HG02970 (cell line): ENCODE data around the gene TAF4.

Experiments
- ATAC-seq: cut with Tn5 transposase; IDR thresholded peaks from one replicate; pipeline ENCODE4 v1.9.1; 2021; ENCODE audit warnings: mild to moderate bottlenecking, moderate library complexity, moderate number of reproducible peaks; ENCODE audit not compliant: unreplicated experiment, low FRiP score

The TAF4 gene

DNA sequence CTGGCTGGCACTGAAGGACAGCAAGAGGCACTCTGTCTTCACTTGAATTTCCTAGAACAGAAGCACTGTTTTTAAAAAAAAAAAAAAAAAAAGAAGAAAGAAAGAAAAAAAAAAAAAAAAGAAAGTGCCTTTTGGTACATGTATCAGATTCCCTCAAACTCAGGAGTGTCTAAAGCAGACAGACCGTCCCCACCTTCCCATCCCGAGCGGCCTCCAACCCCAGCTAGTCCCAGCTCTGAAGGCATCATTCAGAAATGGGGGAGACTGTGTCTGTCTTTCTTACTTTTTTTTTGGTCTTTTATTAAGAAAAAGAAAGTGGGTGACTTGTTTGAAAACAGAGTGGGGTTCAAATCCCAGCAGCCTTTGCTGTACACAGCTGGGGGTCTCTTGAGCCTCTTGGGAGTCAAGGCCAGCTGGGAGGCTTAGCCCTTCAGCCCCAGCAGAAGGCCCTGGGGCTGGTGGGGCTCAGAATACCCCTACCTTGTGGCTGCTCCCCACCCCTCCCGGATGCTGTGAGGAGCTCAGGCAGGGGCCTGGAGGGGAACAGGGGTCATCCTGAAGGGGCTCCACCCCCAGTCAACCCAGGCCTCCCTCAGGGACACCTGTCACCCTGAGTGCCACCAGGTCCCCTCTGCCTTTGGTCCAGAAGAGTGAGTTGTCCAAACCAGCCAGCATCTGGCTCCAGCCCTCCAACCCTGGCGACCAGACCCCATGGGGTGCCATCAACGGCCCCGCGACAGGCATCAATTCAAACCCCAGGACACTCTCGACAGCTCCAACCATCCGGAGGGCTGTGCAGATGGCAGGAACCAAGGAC lies 128.3 kb downstream of the TAF4 start:
- ATAC-seq = no peak

DNA sequence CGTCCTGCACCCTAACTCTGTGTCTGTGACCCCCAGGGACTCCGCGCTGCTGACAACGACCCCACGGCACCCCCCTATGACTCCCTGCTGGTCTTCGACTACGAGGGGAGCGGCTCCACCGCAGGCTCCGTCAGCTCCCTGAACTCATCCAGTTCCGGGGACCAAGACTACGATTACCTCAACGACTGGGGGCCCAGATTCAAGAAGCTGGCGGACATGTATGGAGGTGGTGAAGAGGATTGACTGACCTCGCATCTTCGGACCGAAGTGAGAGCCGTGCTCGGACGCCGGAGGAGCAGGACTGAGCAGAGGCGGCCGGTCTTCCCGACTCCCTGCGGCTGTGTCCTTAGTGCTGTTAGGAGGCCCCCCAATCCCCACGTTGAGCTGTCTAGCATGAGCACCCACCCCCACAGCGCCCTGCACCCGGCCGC lies 129.0 kb downstream of the TAF4 start:
- no peak for ATAC-seq

DNA sequence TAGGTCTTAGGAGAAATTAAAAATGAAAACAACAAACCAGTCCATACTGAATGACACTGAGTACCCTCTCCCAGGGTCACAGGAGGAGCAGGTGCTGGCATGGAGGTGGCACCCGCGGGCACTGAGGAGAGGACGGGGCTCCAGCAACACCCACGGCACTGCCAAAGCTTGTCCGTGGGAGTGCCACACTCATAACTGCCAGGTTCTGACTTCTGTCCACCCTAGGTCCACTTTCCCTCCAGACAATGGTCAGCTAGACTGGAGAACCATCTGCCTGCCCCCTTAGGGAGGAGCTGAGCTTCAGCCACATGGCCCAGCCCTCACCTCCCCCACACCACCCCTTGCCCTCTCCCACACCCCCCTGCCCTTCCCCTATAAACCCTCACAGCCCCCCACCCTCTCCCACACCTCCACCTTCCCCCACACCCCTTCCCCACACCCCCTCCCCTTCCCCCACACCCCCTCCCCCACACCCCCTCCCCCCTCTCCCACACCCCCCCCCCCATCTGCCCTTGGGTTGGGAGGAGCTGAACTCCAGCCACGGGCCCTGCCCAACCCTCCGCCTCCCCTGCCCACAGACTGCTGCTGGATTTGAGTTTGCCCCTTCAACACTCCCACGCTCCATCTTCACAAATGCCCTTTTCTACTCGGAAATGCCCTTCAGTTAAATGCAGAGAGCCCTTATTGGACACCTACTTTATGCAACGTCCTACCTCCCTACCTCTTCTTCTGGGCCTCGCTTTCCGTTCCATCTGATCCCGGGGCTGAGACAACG lies 129.6 kb downstream of the TAF4 start:
- ATAC-seq = no peak

DNA sequence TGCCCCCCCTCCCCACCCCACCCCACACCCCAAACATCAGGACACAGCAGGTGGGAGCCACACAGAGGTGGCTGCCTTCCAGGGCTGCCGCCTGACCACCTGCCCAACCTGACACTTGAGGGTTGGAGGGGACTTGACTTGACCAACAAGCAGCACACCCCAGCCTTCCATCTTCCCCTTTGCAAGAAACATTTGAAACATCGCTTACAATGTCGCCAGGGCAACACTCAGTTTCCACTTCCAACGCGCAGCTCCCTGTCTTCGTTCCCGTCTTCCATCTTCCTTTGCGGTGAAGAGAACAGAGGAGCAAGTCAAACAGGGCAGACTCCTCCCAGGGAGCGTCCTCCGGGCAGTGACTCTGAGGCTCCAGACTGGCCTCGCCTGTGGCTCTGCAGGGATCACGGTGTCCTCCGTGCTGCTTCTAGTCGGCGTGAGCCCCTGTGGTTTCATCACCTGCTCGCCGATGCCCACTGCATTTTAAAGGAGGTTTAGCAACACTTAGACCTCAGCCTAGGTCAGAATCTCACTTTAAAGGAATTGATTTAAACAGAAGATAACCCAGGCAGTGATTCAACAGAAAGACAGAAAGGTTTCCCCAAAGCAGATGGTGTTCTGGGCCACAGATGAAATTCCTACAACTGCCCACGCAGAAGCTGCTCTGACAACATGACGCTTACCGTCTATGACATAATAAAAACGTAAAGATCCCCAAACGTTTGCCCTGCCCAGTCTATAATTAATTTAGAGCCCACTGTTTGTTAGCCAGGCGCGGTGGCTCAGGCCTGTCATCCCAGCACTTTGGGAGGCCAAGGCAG lies 130.8 kb downstream of the TAF4 start:
- no peak for ATAC-seq

DNA sequence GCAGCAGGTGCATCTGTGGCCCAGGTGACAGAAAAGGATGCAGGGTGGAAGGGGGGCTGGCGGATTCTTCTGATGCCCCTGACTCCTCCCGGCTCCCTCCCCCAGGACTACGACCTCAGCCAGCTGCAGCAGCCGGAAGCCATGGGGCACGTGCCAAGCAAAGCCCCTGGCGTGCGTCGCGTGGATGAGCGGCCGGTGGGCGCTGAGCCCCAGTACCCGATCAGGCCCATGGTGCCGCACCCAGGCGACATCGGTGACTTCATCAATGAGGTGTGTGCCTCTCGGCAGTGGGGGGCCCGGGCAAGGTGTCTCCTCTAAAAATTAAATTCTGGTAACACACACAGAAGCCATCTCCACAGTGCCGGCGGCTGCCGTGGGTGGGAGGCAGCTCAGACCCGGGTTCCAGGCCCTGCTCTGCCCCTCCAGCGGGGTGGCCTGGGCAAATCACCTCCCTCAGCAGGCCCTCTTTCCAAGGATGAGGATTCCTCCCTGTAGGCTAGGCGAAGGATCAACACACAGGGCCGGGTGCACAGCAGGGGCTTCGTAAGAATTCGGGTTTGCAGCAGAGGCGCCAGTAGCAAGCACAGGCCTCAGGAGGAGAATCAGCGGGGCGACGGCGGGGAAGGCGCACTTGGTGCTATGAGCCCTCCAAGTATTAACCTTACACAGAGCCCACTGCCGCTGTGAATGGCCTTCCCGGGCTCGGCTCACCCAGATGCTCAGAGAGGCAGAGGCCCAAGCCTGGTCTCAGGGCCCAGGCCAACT lies 131.5 kb downstream of the TAF4 start:
- no peak for ATAC-seq

DNA sequence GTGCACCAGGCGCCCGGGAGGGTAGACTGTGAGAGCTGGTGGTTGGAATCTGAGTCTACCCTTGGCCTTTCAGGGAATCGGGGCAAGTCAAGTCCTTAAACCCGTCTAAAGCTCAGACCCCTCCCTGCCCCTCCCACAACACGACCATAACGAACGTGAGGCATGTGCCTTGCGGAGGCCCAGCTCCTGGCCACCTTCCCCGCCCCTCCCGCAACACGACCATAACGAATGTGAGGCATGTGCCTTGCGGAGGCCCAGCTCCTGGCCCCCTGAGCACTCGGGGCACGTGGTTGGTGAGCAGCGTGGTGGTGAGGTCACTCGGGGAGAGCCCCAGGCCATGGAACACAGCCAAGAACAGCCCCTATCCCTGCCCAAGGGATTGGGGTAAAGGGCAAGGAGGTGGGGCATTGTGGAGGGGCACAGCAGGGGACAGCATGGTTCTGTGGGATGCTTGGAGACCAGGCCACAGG lies 132.2 kb downstream of the TAF4 start:
- no peak for ATAC-seq

DNA sequence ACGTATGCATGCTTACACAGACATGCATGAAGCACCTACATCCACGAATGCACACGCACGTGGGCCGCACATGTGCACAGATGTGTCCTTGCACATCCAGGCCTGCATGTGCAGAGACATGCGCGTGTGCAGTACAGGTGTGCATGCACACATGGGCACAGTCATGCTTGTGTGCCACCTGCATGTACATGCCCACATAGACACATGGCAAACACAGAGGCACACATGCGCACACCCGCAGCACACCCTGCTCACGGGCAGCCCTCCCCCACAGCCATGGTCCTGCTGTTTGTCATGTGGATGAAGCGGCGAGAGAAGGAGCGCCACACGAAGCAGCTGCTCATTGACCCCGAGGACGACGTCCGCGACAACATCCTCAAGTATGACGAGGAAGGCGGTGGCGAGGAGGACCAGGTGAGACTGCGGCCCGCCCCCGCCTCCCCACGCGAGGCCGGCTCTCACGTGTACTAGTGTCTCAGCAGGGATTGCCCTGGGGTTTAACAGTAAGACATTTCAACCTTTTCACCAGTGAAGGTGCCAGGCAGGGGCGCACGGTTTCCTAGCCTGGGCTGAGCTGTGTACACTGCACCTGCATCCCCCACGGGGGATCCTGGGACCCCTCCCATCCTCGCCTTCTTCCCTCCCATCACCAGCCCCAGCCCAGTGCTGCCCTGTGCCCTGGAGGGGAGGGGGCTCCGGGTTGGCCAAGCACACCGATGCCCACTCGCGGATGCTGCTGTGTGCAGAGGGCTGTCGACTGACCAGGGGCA lies 132.8 kb downstream of the TAF4 start:
- no peak for ATAC-seq

DNA sequence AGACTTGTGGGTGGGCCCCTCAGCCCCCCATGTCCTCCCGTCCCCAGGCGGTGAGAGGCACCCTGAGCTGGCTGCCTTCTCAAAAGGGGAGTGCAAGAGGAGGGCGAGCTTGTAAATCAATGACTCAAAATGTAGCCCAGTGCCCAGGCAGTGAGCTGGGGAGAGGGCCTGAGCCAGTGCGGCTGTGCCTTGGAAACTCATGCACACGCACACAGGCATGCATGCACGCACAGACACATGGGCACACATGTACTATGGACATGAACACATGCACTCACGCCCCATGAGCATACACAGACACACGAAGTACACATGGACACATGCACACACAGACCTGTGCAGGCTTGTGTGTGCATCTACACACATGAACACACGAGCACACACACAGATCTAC lies 133.5 kb downstream of the TAF4 start:
- no peak for ATAC-seq

DNA sequence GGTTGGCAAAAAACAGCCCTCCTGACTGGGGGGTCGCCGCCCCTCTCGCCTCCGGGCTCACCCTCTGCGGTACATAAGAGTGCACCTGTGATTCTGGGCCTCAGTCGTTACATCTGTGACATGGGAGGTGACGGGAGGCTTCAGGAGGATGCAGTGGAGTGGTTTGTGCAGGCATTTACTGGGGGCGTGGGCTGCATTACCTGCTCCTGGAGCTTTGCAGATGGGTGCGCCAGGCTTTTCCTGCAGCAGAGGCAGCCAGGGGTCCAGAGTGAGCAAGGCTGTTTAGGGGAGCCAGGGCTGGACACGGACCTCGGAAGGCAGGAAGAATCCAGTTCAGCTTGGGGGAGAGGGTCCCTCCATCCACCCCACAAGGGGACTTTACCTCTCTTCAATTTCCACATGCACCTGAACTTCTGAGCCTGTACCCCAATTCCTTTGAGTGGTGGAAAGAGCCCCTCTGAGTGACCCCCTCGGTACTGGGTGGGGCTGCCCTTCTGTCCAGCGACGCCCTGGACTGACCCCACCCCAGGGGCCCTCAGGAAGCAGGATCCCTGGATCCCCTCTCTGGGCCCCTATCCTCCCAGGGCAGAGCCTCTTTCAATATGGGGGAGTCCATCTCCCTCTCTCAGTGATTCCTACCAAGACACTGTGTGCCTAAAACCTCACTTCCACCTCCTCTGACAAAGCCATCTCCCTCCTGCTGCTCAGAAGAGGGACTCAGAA lies 134.0 kb downstream of the TAF4 start:
- no peak for ATAC-seq

DNA sequence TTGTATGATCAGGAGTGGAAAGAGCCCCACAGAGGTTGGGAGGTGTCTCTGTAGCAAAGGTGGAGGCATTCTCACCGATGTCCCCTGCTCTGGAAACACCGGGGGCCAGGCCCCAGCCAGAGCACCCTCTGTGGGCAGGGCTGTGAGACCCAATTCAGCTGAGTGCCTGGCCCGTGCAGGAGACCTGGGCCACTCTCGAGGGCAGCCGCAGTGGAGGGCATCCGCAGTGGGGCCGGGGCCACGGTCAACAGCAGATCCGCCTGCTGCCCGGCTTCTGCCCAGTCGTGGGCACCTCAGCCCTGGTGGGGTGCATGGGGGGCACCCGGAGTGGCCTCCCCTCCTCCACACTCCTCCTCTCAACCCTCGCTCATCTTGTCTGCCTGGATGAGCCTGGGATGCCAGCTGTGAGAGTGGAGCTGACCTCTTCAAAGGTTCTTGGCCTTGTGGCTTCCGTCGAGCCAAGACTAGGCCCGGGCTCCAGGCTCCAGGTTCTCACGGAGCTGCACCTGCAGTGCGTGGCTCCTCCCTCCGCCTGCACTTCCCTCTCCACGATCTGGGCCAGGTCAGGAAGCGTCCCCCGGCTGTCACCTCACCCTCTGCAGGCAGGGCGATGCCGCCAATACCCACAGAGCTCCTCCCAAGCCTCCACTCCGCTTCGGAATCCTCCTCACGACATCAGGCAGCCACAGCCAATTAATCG lies 134.8 kb downstream of the TAF4 start:
- no peak for ATAC-seq

DNA sequence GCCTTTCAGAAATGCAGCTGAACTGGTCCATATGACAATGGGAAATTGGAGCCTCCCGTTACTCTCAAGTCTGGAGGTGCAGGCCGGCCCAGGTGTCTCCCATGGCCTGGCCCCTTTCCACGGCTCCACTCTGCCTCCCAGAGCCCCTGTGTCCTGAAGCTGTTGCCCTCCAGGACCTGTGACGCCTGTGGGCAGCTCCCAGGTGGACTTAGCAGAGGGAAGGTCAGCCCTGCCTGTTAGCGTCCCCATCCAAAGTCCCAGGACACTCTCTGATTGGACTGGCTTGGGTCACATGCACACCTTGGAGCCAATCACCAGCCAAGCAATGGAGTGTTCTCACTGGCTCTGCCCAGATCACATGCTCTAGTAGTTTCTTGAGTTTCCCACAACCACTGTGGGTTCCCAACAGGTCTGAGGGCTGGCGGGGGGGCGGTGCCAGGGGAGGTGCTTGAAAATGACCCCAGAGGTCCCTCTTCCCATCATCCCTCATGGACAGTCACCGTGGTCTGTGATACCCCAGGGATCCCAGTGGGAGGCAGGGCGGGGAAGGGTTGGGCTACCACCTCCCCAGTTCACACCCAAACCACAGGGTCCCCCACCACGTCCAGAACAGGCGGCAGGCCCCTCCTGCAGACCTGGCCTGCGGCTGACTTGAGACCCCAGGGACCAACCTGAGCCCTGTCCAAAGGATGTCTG lies 135.6 kb downstream of the TAF4 start:
- no peak for ATAC-seq

DNA sequence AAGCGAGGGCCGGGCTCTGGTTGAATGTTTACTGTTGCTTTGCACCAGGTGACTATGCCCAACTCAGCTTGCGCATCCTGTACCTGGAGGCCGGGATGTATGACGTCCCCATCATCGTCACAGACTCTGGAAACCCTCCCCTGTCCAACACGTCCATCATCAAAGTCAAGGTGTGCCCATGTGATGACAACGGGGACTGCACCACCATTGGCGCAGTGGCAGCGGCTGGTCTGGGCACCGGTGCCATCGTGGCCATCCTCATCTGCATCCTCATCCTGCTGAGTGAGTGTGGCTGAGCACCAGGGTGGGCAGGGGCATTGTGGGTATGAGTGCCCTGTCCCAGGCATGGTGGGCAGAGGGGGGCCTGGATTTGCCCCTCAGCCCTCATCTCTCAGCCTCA lies 136.1 kb downstream of the TAF4 start:
- no peak for ATAC-seq

DNA sequence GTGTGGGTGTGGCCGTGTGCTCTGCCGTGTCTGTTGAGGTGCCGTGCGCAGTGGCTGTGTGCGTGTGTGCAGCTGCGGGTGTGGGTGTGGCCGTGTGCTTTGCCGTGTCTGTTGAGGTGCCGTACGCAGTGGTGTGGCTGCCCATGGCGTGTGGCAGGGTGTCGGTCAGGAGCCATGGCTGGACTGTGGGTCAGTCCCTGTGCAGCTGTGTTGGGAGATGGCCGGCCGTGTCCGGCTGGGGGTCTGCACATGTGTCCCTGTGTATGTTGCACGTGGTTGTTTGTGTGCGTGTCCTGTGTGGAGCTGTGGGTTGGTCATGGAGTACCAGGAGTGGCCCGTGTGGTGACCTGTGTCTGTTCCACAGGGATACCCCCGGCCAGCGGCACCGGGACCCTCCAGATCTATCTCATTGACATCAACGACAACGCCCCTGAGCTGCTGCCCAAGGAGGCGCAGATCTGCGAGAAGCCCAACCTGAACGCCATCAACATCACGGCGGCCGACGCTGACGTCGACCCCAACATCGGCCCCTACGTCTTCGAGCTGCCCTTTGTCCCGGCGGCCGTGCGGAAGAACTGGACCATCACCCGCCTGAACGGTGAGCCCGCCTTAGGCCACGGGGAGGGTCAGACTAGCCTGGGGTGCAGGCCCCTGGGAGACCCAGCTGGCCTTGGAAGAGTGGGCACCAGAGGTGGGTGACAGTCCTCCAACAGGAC lies 137.7 kb downstream of the TAF4 start:
- ATAC-seq = no peak

DNA sequence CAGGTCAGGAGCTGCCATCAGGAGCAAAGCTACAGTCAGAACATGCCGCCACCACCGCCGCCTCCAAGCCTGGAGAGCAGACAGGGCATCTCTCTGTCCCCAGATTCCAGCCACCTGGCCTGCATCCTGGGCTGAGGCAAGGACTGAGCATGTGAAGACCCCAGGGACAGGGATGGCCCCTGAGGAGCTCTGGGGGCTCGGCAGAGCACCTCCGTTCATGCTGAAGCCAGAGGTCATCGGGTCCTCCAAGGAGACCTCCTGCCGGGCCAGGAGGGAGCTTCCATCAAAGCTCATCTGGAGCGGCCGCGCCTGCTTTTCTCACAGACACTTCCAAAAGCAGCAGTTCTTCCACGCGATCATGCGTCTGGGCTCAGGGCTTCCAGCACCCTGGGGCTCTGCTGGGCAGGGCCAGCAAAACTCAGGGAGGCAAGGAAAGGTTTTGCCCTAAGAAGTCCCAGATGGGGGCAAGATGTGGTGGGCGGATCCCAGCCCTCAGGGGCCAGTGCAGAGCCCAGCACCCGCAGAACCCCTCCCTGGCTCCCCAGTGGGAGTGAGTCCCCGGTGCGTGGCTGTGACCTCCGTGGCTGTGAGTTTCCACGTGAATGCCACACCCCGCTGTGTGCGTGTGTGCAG lies 138.4 kb downstream of the TAF4 start:
- ATAC-seq = no peak

DNA sequence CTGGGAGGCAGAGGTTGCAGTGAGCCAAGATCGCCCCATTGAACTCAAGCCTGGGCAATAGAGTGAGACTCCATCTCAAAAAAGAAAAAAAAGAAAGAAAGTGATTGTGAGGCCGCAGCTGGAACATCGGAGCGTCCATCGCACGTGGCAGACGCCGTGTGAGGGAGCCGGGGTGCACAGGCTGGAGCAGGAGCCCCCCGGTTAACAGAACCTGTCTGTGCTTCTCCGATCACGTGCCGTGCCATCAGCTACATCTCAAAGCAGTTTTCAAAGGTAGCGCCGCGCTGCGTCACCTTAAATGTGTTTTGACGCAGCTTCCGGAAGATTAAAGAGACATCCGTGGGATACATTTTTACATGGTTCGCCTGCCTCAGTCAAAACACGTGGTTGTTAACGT lies 138.9 kb downstream of the TAF4 start:
- ATAC-seq = no peak

DNA sequence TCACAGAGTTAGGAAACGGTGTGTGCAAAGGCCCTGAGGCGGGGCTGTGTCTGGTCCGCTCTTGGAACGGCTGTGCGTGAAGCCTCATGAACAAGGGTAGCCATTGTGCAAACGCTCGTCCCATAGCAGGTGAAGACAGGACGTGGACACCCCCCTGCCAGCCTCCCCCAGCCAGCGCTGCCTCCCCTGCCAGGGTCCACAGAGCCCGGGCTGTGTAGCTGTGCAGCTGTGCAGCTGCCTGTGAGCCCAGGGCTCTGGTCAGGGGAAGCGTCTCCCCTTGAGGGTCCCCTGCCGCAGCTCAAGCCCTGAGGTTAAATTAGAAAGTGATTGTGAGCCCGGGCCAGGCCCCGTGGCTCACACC lies 139.4 kb downstream of the TAF4 start:
- ATAC-seq = no peak
